GM10847 (cell line): ENCODE data around the gene PPP3CA.

ENCODE experiments used
- POLR2A ChIP-seq: IDR thresholded peaks from 2 replicates; pipeline ENCODE4 v1.6.1; 2011; ENCODE audit not compliant: insufficient read length; ENCODE audit errors: extremely low read depth

The PPP3CA gene

GRCh38 chr4:101306225-101306624 lies 41.1 kb downstream of the PPP3CA start:
- TF ChIP-seq POLR2A, result no peak

GRCh38 chr4:101304916-101305315 lies 42.4 kb downstream of the PPP3CA start:
- TF ChIP-seq POLR2A, result no peak

- no peak for TF ChIP-seq POLR2A
Measured at GRCh38 chr4:101299899-101300540, 47.3 kb downstream of the PPP3CA start.

- no peak for TF ChIP-seq POLR2A
Measured at GRCh38 chr4:101299021-101299420, 48.3 kb downstream of the PPP3CA start.

- no peak for TF ChIP-seq POLR2A
Measured at GRCh38 chr4:101295691-101296090, 51.6 kb downstream of the PPP3CA start.

GRCh38 chr4:101294597-101294996 lies 52.7 kb downstream of the PPP3CA start:
- no peak for TF ChIP-seq POLR2A

GRCh38 chr4:101292901-101293300 lies 54.4 kb downstream of the PPP3CA start:
- TF ChIP-seq POLR2A, result no peak

GRCh38 chr4:101292214-101292613 lies 55.1 kb downstream of the PPP3CA start:
- TF ChIP-seq POLR2A, result no peak

GRCh38 chr4:101291198-101291597 lies 56.1 kb downstream of the PPP3CA start:
- no peak for TF ChIP-seq POLR2A

- no peak for TF ChIP-seq POLR2A
Measured at GRCh38 chr4:101290654-101291053, 56.7 kb downstream of the PPP3CA start.

- no peak for TF ChIP-seq POLR2A
Measured at GRCh38 chr4:101289306-101289705, 58.0 kb downstream of the PPP3CA start.

- TF ChIP-seq POLR2A, result no peak
Measured at GRCh38 chr4:101288365-101289145, 58.8 kb downstream of the PPP3CA start.

- no peak for TF ChIP-seq POLR2A
Measured at GRCh38 chr4:101287324-101287723, 60.0 kb downstream of the PPP3CA start.

GRCh38 chr4:101286663-101287062 lies 60.7 kb downstream of the PPP3CA start:
- no peak for TF ChIP-seq POLR2A

- no peak for TF ChIP-seq POLR2A
Measured at GRCh38 chr4:101285985-101286384, 61.3 kb downstream of the PPP3CA start.

GRCh38 chr4:101284546-101284945 lies 62.8 kb downstream of the PPP3CA start:
- TF ChIP-seq POLR2A, result no peak

- no peak for TF ChIP-seq POLR2A
Measured at GRCh38 chr4:101283434-101283833, 63.9 kb downstream of the PPP3CA start.

GRCh38 chr4:101282076-101282844 lies 65.1 kb downstream of the PPP3CA start:
- no peak for TF ChIP-seq POLR2A
